OCI-M2 (cell line): Measurements from ENCODE around the gene SOAT2.
"Not testable (repeated sequence)": the region's sequence is repeated elsewhere in the genome, so short reads cannot be mapped to it uniquely, and the experiment has no call there.

ENCODE experiments used
- DNase-seq: peaks from one replicate; lab custom pipeline; 2025; ENCODE audit not compliant: unreplicated experiment; lab: John Stamatoyannopoulos, UW

The SOAT2 gene

DNA sequence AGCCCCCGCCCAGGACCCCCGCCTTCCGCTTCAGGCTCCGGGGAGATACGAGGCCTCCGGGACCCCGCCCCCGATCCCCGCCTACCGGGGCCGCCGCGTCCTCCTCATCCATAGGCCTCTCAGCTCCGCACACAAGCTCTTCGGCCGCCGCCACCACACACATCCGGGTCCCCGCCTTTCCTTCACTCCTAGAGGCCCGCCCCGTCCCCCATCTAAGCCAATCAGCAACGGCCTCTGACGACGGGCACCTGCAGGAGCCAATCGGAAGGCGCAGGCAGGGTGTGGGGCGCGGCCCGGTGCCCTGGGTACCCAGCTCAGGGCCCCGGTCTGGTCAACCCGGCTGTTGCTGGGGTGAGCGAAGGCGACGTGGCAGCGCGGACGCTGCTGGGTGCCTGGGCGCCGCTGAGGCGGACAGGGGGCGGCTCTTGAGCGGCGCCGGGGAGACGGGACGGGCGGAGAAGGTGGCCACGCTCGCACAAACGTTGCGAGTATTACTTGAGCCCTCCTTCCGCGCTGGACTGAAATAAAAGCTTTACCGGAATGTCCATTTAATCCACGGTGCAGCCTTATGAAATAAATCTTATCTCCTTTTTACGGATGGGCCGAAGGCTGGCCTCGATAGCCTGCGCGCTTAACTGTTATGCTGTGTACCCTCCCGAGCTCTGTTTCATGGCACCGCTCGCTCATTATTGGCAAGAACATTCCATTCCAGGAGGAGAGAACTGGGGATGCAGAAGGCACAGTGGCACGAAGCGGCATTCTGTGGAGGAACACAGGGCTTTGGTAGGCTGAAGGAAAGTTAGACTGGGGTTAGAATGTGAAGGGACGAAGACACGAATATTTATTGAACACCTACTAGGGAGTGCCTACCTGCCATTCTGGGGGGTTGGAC, 23.8 kb upstream of the SOAT2 start, which contains the start of gene SPRYD3:
Gene SPRYD3, minus strand, starts transcription at position 165 of the 892 bp plus-strand sequence. Its CDS starts 57 bp downstream, at position 108.
- DNase-seq = peak; percentile 39

DNA sequence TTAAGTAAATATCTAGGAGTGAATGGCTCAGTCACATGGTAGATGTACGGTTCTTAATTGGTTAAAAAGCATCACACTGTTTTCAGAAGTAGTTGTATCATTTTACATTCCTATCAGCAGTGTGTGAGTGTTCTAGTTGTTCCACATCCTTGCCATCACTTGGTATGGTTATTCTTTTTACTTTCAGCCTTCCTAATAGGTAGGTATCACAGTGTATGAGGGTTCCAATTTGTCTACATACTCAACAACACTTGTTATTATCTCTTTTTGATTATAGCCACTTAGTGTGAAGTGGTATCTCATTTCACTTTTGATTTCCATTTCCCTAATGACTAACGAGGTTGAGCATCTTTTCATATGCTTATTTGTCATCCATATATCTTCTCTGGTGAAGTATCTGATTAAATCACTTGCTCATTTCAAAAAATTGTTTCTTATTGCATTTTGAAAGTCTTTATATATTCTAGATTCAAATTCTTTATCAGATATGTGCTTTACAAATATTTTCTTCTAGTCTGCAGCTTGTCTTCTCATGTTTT, 20.6 kb upstream of the SOAT2 start:
- no peak for DNase-seq

DNA sequence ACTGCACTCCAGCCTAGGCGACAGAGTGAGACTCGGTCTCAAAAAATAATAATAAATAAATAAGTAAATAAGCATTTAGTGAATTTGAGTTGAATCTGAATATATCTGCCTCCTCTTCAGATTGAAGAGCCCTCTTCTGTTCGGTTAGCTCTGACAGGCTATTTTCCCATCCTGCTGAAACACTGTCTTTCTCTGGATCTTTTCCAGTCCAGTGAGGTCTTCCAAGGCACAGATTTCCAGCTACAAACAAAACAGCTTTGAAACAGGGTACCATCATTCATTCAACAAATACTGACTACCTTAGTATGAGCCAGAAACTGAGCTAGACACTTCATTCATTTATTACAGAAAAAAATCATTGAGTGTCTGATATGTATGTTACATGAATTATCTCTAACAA, 16.9 kb upstream of the SOAT2 start:
- no peak for DNase-seq

DNA sequence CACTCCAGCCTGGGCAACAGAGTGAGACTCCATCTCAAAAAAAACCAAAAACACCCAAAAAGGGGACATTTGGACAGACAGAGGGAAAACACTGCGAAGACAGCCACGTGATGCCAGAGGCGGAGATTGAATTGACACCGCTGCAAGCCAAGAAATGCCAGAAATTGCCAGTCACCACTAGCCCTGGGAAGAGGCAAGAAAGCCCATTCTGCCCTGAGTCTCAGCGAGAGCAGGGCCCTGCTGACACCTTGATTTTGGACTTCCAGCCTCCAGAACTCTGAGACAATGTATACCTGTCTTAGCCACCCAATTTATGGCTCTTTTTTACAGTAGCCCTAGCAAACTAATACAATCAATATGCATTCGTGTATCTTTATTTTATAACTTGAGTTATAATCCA, 13.2 kb upstream of the SOAT2 start:
- DNase-seq = no peak

DNA sequence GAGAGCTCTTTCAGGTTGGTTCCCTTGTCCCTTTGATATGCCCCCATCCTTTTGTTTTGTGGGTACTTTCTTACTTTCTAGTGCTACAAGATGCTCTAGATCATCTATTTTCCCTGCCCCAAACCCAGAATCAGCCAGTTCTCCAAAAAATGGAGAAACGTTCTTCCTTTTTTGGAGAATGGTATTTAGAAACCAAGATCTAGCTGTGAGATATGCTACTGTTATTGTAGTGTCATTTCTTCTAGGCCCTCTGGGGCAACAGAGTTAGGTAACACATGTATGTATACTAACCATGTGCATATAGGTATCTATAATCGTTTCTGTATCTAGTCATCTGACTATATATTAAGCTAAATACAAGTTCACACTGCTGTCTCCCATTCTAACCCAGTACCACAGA, 12.7 kb upstream of the SOAT2 start:
- DNase-seq = no peak

DNA sequence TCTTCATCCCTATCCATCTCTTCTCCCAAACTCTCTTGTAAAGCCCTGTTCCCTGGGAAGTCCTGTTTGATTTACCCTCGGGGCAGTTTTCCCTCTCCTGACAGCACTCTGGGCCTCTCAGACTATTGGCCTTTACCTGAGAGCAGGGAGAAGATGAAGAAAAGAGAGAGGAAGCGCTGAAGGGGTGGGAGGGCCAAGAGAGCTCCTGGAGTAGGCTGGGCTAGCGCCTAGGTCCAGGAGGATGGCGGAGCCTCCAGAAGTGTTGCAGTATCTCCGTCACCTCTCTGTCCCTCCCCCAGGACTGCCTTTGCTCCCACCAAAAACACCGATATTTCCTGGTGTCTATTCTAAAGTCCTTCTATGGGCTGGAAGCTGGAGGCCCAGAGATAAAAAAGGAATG, 11.5 kb upstream of the SOAT2 start:
- DNase-seq = no peak

DNA sequence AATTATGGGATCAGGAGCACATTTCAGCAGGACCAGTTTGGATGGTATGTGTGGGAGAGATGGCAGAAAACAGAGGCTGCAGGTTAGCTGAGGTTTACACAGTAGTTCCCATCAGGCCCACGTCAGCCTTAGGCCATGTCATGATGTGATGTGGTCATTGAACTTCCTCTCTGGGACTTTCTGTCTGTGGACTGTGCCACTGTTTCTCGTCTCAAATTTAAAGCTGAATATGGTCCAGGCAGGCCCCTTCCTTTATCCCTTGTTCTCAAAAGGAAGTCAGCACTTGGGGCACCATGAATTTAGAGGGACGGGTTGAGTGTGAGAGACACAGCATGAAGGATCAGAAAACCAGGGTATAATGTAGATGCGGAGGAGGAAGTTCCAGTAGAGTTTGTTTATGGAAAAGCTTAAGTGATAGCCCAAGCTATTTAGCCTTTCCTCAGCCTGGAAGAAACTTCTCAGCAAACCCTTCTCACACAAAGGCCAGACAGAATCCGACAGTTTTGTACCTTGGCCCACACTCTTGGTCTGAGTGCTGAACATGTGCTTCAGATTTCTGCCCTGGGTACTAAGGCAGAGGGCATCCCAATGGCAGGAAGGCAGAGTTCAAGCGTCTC, 9.4 kb upstream of the SOAT2 start:
- DNase-seq = no peak

DNA sequence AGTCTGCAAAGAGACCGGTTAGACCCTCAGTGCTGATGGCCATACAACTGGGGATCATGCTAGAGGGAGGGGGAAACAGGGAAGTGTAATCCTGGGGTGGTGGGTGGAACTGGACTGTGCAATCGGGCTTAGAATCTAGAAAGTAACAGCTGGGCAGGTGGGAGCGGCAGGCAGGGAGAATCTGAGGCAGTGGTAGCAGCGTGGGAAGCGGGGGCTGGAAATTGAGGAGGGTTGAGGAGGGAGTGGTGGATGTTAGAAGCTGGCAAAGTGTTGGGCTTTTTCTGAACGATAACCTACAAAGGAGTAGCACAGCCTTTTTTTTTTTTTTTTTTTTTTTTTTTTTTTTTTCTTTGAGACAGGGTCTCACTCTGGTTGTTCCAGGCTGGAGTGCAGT, 8.9 kb upstream of the SOAT2 start:
- DNase-seq = no peak

DNA sequence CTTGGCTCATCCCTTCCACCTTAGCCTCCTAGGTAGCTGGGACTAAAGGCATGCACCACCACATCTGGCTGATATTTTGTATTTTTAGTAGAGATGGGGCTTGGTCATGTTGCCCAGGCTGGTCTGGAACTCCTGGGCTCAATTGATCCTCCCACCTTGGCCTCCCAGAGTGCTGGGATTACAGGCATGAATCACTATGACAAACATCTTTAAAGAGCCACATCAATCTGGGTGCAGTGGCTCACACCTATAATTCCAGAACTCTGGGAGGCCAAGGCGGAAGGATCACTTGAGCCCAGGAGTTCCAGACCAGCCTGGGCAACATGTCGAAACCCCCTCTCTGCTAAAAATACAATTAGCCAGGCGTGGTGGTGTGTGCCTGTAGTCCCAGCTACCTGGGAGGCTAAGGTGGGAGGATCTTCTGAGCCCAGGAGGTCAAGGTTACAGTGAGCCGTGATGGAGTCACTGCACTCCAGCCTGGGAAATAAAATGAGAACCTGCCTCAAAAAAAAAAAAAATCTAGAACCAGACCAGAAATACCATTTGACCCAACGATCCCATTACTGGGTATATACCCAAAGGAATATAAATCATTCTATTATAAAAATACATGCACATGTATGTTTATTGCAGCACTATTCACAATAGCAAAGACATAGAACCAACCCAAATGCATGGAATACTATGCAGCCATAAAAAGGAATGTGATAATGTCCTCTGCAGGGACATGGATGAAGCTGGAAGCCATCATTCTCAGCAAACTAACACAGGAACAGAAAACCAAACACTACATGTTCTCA, 8.3 kb upstream of the SOAT2 start:
- DNase-seq = not testable (repeated sequence)

DNA sequence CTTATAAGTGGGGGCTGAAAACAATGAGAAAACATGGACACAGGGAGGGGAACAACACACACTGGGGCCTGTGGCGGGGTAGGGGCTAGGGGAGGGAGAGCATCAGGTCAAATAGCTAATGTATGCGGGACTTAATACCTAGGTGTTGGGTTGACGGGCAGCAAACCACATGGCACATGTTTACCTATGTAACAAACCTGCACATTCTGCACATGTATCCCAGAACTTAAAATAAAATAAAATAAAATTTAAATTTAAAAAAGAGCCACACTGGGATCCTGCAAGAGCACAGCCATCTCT, 7.7 kb upstream of the SOAT2 start:
- not testable (repeated sequence) for DNase-seq

DNA sequence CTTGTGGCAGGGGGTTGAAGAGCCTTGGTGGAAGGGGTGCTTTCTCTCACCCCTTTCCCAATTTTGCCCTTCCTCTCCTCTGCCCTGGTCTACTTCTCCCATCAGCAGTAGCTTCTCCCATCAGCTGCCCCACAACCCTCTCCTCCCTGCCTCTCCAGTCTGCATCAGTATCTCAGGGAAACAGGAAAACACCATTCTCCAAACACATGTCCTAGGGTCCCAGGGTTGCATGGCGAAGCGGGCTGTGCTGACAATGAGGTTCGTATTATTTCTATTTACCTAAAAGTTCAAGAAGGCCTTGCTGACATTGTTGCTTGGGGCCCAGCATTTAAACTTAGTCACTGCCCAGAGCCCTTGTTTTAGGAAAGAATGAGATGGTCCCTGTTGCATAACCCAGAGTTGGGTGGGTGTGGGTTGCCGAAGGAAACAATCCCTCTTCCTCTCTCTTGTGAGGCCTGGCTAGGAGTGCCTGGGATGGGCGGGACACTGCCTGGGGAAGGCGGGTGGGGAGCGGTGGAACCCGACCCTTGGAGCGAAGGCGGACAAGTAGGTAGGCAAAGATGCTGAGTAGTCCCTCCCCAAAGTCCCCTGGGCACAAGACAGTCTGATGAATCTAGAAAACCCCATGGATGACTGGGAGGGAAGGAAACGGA, 7.1 kb upstream of the SOAT2 start:
- DNase-seq = no peak

DNA sequence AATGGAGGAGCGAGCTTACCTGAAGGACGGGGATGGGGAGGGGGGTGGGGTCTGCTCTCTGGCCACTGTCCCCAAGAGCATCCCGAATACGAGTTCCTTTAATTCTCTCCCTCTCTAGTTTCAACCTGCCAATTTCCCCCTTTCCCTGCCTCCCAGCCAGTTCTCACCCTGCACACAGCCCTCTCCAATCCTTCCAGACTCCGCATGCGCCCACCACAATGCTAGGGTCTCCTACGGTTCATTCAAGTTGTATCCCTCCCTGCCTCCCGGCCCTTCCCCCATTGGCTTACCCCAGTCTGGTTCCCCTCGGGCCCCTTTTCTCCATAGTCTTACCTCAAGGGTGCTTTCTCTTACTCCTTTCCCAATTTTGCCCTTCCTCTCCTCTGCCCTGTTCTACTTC, 6.5 kb upstream of the SOAT2 start:
- DNase-seq = no peak

DNA sequence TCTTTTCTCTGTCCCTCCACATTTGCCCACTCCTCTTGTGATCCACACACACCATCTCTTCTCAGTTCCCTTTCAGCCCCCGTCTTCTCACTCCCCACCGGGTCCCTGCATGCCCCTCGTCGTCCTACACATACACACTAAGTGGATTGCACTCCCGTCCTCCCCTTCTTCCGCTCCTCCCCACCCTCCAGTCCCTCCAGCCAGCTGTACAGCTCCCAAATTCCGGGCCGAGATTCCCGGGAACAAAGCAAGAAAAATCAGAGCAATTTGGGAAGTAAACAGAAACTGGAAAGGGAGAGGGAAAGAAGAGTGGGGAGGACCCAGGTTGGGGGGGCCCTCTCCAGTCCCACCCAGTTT, 6.1 kb upstream of the SOAT2 start:
- DNase-seq = no peak

DNA sequence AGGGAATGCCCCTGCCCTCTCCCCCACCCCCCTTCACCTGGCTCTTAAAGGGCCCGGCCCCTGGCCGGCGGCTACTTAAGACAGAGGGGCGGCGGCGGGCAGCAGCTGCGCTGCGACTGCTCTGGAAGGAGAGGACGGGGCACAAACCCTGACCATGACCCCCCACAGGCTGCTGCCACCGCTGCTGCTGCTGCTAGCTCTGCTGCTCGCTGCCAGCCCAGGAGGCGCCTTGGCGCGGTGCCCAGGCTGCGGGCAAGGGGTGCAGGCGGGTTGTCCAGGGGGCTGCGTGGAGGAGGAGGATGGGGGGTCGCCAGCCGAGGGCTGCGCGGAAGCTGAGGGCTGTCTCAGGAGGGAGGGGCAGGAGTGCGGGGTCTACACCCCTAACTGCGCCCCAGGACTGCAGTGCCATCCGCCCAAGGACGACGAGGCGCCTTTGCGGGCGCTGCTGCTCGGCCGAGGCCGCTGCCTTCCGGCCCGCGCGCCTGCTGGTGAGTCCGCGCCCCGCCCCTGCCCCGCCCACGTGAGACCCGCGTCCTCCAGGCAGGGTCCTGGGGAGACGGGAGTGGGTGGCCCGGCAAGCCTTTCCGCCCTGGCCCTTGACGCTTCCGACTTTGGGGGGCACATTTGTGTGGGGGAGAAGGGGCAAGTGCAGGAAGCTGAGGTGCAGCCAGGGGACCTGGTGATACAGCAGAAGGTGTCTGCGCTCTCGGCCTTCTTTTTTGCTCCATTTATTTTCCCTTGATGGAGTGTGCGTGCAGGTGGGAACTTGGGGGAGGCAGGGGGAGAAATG, 5.5 kb upstream of the SOAT2 start, which contains the start of gene IGFBP6:
Gene IGFBP6, plus strand, starts transcription at position 104 of the 790 bp plus-strand sequence. Its CDS starts 51 bp downstream, at position 155.
- no peak for DNase-seq

DNA sequence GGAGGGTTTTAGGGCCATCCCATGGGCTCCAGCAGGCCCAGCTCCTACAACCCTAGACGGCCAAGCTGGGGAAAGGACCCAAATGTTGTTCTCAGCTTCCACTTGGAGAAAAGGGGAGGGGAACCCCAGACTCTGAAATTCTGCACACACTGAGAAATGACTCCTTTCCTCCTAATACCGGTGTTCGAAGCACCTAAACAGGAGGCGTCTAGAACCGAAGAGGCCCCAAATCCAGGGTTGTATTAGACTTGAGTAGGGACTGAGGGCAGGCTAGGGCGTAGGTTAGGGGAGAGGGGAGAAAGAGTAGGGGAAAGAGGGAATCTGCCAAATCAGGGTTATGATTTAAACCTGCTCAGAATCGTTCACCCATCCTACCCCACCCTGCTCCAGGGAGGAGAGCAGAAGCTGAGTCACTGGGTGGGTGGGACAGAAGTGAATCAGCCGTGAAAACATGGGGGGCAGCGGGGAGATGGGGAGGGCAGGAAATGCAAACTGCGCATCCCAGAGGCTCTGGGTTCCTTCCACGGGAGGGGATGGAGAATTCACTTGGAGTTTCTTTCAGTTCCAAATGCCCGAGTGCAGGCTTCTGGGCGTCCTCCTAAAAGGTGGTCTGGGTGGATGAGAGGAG, 4.8 kb upstream of the SOAT2 start:
- no peak for DNase-seq

DNA sequence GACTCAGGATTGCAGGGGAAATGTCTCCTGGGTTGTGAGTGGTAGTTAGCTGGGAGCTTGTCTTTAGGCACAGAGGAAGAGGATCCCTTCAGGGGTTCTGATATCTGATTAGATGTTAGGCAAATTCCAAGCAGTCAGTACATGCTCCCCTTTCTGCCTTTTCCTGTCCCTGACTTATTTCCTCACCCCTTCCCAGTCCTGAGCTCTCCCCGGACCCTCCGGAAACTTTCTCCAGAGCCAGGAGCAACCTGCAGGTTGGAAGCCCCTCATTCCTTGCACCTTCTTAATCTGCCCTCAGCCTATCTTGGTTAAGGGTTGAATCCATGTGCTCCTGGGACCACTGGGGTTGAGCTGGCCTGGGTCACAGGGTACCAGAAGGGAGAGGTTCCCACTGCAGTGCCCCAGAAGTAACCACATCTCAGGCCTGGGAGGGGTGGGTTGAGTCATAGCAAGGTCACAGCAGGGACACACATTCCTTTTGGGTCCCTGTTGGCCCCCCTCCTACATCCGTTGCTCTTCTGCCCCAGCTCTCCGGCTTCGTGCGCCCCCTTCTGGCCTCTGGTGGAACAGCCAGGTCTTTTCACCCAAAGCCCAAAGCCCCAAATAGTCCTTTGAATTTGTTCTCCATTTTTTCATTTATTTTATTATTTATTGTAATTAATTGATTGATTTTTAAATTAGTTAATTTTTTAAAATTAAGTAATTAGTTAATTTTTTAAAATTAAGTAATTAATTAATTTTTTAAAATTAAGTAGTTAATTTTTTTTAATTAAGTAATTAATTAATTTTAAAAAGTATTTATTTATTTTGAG, 4.0 kb upstream of the SOAT2 start:
- DNase-seq = peak; percentile 18

DNA sequence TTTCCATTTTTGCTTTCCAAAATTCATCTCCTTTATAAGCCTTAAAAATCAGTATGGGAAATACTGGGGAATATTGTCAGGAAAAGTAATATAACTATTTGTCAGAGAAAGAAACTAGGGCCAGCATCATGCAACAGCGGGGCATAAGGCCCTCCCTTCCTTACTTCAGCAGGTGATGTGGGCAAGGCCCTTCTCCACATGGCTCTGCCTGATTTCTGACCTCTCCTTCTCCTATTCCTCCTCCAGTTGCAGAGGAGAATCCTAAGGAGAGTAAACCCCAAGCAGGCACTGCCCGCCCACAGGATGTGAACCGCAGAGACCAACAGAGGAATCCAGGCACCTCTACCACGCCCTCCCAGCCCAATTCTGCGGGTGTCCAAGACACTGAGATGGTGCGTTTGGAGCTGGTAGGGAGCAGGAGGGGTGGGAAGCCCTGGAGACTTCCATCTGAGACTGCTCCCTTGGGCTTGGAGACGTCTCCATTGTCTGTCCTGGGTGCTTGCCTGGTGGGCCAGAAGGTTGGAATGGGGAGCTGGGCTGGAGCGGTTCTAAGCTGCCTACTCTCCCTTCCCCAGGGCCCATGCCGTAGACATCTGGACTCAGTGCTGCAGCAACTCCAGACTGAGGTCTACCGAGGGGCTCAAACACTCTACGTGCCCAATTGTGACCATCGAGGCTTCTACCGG, 2.7 kb upstream of the SOAT2 start:
- DNase-seq = no peak

DNA sequence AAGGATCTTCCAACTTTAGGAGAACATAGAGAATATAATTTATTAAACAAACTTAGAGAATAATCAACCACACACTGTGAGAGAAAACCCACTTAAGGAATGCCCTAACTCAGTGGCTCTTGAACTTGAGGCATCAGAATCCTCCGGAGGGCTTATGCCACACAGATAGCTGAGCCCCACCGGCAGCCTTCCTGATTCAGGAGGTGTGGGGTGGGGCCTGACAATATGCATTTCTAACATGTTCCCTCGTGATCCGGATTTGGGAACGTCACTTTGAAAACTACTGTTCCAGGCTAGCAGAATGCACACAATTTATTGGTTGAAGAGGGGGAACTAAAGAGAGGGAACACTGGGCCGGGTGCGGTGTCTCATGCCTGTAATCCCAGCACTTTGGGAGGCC, 2.0 kb upstream of the SOAT2 start:
- DNase-seq = no peak
